Breast epithelium (tissue), 3 donors: ENCODE measurements around the gene TMPRSS9.

Experiments used
- CTCF ChIP-seq, 3 donors: fragments of 450-650 bp; IDR thresholded peaks; one replicate each; pipeline ENCODE4 v1.5.1; 2016 to 2017; ENCODE audit warnings: antibody characterized with exemption in 3 of 3, mild to moderate bottlenecking in 3 of 3, moderate library complexity in 3 of 3
- POLR2A ChIP-seq: fragments of 450-650 bp; IDR thresholded peaks from one replicate; pipeline ENCODE4 v1.6.1; 2016; ENCODE audit warnings: antibody characterized with exemption, mild to moderate bottlenecking, moderate library complexity
- POLR2AphosphoS5 ChIP-seq, 3 donors: sonication (generic); formaldehyde crosslinking; IDR thresholded peaks; one replicate each; pipeline ENCODE4 v1.6.1; 2017; ENCODE audit warnings: antibody characterized with exemption in 3 of 3

GRCh38 chr19:2454962-2455850, 95.1 kb downstream of the TMPRSS9 start:
- no peak for TF ChIP-seq POLR2AphosphoS5 (IDR thresholded peaks at IDR 0.05)
- no peak for TF ChIP-seq CTCF (IDR thresholded peaks at IDR 0.05)
- no peak for TF ChIP-seq POLR2A
